Upper lobe of left lung (tissue), 4 donors: ENCODE data around the gene FZD7.

Experiments
- EP300 ChIP-seq, 4 donors: sonication (generic); formaldehyde crosslinking; IDR thresholded peaks; one replicate each; pipeline ENCODE4 v1.5.1; 2017; ENCODE audit warnings: antibody characterized with exemption in 4 of 4, control low read depth in 2 of 4
- POLR2A ChIP-seq, 4 donors: fragments of 450-650 bp; IDR thresholded peaks; one replicate each; pipeline ENCODE4 v1.5.1; 2016 to 2017; ENCODE audit warnings: antibody characterized with exemption in 4 of 4, mild to moderate bottlenecking in 2 of 4
- POLR2AphosphoS5 ChIP-seq, 2 donors: sonication (generic); formaldehyde crosslinking; IDR thresholded peaks; one replicate each; pipeline ENCODE4 v1.5.1; 2017; ENCODE audit warnings: antibody characterized with exemption in 2 of 2
- TF ChIP-seq, protein P1 (sequence below), 6 experiments: fragments of 450-650 bp in 4 of 6; fragments of 200-600 bp in 2 of 6; sonication (generic) in 2 of 6; IDR thresholded peaks; one replicate each; pipeline ENCODE4 v1.5.1; 2016 to 2019; ENCODE audit warnings: antibody characterized with exemption in 6 of 6

DNA sequence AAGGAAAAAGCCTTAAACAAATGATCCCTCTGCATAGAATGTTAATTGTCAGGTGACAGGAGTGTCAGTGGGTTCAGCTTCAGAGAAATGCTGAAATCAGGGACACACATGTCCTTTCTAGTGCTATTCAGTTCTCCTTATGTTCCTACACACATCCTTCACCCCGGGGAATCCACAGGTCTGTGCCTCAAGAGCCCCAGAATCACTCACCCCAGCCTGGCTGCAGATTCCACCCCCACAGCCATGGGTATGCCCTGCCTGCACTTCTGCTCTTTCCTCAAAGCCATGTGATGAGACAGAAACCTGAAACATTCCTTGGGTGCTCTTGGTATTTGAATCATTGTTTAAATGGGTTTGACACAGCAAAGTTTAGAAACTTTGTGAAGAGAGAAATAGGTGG is 27.4 kb upstream of the FZD7 start:
- TF ChIP-seq, protein P1, sequence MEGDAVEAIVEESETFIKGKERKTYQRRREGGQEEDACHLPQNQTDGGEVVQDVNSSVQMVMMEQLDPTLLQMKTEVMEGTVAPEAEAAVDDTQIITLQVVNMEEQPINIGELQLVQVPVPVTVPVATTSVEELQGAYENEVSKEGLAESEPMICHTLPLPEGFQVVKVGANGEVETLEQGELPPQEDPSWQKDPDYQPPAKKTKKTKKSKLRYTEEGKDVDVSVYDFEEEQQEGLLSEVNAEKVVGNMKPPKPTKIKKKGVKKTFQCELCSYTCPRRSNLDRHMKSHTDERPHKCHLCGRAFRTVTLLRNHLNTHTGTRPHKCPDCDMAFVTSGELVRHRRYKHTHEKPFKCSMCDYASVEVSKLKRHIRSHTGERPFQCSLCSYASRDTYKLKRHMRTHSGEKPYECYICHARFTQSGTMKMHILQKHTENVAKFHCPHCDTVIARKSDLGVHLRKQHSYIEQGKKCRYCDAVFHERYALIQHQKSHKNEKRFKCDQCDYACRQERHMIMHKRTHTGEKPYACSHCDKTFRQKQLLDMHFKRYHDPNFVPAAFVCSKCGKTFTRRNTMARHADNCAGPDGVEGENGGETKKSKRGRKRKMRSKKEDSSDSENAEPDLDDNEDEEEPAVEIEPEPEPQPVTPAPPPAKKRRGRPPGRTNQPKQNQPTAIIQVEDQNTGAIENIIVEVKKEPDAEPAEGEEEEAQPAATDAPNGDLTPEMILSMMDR (IDR thresholded peaks at IDR 0.05): no peak
- TF ChIP-seq EP300 (IDR thresholded peaks at IDR 0.05) (no peak), POLR2A (IDR thresholded peaks at IDR 0.05) (no peak), POLR2AphosphoS5 (IDR thresholded peaks at IDR 0.05) (no peak)
